Measurements from ENCODE around the gene CPLX4.

- TF ChIP-seq CTCF (conservative IDR thresholded peaks at IDR 0.05 in 1 of 2, IDR thresholded peaks at IDR 0.05 in 1 of 2; ENCODE audit: low read depth in 1 of 2, low read length in 2 of 2): no peak
- TF ChIP-seq EZH2 (IDR thresholded peaks at IDR 0.05; ENCODE audit: low read length, missing control alignments): no peak
Measured at GRCh38 chr18:59318460-59319050, at the start of gene CPLX4.
